ENCODE measurements around the gene BTBD9. TPM values are rescaled to one million over a fixed set of nuclear protein-coding genes. Genes with fewer than 3 reads are reported as not detected.

BTBD9 gene
- total RNA-seq, 1 donor from 2014 or later, result 4.5 TPM

- Histone ChIP-seq H3K27me3 (ENCODE audit: control insufficient read depth, insufficient read depth, low read length) (no peaks in the 10 kb centered on the region), H3K4me3 (ENCODE audit: low read depth, low read length) (no peak overlapping the region), H3K36me3 (ENCODE audit: control insufficient read depth, insufficient read depth, low read length) (no peaks in the 10 kb centered on the region)
- DNase-seq (ENCODE audit: low read depth), result no peak
- TF ChIP-seq, protein P1, sequence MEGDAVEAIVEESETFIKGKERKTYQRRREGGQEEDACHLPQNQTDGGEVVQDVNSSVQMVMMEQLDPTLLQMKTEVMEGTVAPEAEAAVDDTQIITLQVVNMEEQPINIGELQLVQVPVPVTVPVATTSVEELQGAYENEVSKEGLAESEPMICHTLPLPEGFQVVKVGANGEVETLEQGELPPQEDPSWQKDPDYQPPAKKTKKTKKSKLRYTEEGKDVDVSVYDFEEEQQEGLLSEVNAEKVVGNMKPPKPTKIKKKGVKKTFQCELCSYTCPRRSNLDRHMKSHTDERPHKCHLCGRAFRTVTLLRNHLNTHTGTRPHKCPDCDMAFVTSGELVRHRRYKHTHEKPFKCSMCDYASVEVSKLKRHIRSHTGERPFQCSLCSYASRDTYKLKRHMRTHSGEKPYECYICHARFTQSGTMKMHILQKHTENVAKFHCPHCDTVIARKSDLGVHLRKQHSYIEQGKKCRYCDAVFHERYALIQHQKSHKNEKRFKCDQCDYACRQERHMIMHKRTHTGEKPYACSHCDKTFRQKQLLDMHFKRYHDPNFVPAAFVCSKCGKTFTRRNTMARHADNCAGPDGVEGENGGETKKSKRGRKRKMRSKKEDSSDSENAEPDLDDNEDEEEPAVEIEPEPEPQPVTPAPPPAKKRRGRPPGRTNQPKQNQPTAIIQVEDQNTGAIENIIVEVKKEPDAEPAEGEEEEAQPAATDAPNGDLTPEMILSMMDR (IDR thresholded peaks at IDR 0.05; ENCODE audit: insufficient read depth, low read length, severe bottlenecking), result no peak
- FAIRE-seq, result no peak
These were observed 467.6 kb downstream of the BTBD9 start for GRCh38 chr6:38171997-38172738.

DNA sequence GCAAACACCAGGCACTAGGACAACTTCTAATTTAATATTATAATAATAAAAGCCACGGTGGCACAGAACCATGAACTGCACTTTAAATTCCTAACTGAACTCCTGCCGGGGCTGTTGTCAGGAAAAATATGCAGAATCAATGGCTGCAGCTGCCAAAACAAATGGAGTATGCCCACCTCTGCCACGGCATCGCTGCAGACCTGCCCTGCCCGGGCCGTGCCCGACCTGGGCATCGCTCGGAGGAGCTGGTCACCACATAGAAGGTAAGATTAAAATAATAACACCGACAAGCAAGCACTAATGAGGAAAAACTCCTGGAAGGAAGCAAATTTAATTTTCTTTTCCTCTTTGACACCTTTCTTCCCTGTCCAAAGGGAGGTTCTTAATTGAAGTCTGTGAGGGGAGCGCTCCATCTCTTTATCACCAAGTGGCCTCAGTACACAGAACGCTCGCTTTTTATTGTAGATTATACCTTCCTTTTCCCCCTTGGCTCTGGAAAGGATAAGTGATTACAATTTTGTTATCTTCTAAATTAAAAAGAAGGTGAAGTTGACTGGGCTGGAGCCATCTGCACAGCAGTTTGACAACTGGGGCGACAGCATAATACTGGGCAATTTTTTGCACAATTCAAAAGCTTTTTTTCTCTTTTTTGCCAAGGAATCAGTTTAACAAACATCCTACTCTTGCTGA lies 468.9 kb downstream of the BTBD9 start:
- DNase-seq (ENCODE audit: low read depth) (no peak), FAIRE-seq (no peak)
- H3K36me3 ChIP-seq (ENCODE audit: control insufficient read depth, insufficient read depth, low read length), result no peaks in the 10 kb centered on the region
- H3K4me3 ChIP-seq (ENCODE audit: low read depth, low read length), result no peak overlapping the region
- TF ChIP-seq, protein P1 (IDR thresholded peaks at IDR 0.05; ENCODE audit: insufficient read depth, low read length, severe bottlenecking), result no peak
- H3K27me3 ChIP-seq (ENCODE audit: control insufficient read depth, insufficient read depth, low read length), result no peaks in the 10 kb centered on the region

DNA sequence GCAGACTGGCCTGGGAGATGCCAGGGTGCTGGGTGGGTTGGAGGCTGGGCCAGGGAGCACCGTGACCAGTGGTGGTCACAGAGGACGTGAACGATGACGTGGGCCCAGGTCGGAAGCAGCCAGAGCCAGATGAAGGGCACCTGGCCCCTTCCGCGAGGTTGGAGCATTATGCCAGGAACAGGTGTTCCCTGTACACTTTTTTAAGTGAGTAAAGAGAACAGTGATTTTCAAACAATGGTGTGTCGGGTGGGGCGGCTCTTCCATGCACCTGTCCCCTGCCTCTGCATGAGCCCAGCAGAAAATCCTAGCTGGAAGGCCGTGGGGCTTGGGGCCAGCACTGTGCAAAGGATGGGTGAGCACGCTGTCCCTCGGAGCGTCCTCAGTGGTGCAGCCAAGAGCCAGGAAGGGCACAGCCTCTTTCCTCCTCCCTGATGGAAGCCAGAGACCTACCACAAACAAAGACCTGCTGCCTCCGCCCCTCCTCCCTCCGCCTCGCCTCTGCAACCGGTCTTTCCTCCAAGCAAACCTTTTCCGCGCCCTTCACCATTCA lies 469.7 kb downstream of the BTBD9 start:
- H3K27me3 ChIP-seq (ENCODE audit: control insufficient read depth, insufficient read depth, low read length), result no peaks in the 10 kb centered on the region
- no peaks in the 10 kb centered on the region for H3K36me3 ChIP-seq (ENCODE audit: control insufficient read depth, insufficient read depth, low read length)
- no peak overlapping the region for H3K4me3 ChIP-seq (ENCODE audit: low read depth, low read length)
- FAIRE-seq (no peak), DNase-seq (ENCODE audit: low read depth) (no peak)
- TF ChIP-seq, protein P1 (IDR thresholded peaks at IDR 0.05; ENCODE audit: insufficient read depth, low read length, severe bottlenecking), result no peak

DNA sequence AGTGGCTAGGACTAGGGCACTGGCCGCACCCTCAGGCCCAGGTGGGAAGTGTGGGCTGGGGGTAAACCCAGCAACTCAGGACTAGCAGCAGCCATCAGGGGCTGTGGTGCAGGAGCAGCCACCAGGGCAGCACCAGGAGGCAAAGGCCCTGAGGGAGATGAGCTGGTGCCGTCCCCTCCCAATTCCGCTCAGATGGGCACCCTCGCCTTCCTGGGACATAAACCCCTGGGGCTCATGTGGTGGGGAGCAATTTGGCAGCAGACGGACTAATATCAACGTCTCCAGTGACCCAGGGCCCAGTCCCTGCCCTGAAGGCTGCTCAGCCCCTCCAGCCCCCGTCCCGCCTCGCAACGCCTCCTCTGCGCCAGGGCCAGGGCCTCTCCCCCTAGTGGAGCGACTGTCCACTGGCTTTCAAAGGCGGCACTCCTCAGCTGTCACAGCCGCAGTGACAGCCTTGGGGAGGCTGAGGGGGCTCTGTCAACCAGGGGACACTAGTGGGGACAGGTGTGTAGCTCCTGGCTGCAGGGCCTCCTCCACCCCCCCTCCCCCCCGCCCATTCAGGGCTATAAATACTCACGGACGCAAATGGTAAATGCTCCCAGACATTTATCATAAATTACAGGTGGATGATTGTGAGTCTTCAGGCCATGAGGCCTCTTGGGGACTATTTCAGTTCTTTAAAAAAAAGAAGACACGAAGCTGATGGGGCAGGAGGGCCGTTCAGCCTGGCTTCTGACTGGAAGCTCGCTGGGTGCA lies 470.3 kb downstream of the BTBD9 start:
- TF ChIP-seq, protein P1 (IDR thresholded peaks at IDR 0.05; ENCODE audit: insufficient read depth, low read length, severe bottlenecking), result no peak
- DNase-seq (ENCODE audit: low read depth), result no peak
- Histone ChIP-seq H3K27me3 (ENCODE audit: control insufficient read depth, insufficient read depth, low read length) (no peaks in the 10 kb centered on the region), H3K36me3 (ENCODE audit: control insufficient read depth, insufficient read depth, low read length) (no peaks in the 10 kb centered on the region), H3K4me3 (ENCODE audit: low read depth, low read length) (no peak overlapping the region)
- FAIRE-seq, result no peak

- no peak for DNase-seq (ENCODE audit: low read depth)
- no peak for FAIRE-seq
These were observed 471.0 kb downstream of the BTBD9 start for GRCh38 chr6:38168699-38169098.

More at GRCh38 chr6:38168699-38169098, 471.0 kb downstream of the BTBD9 start:
- no peak overlapping the region for H3K4me3 ChIP-seq (ENCODE audit: low read depth, low read length)
- H3K36me3 ChIP-seq (ENCODE audit: control insufficient read depth, insufficient read depth, low read length), result no peaks in the 10 kb centered on the region
- no peaks in the 10 kb centered on the region for H3K27me3 ChIP-seq (ENCODE audit: control insufficient read depth, insufficient read depth, low read length)
- TF ChIP-seq, protein P1 (IDR thresholded peaks at IDR 0.05; ENCODE audit: insufficient read depth, low read length, severe bottlenecking), result no peak

Data from bronchial epithelial cell (primary cell).